Spleen (tissue), 11 donors: ENCODE data around the gene HTR6. TPM values are rescaled to one million over a fixed set of nuclear protein-coding genes. Genes with fewer than 3 reads are reported as not detected.

Experiments
- DNase-seq: peaks from one replicate; pipeline ENCODE4 v3.0.0-alpha.2; 2020
- H3K27ac ChIP-seq, 8 donors: fragments of 200-600 bp; sonication (generic) in 7 of 8; 1 replicate in 4 of 8; 2 replicates in 4 of 8; pipeline versions ENCODE4 v1.5.0 to v1.8.0; 2016 to 2021; ENCODE audit warnings: inconsistent platforms in 4 of 8, mild to moderate bottlenecking in 4 of 8, moderate library complexity in 1 of 8
- H3K27me3 ChIP-seq, 7 donors: fragments of 200-600 bp; sonication (generic) in 6 of 7; replicated peaks in 1 of 7; 1 replicate in 4 of 7; 2 replicates in 3 of 7; pipeline versions ENCODE4 v1.5.0 to v1.8.0; 2016 to 2021; ENCODE audit warnings: inconsistent platforms in 3 of 7, mild to moderate bottlenecking in 1 of 7
- H3K36me3 ChIP-seq, 6 donors: fragments of 200-600 bp; sonication (generic) in 5 of 6; 1 replicate in 4 of 6; 2 replicates in 2 of 6; pipeline versions ENCODE4 v1.5.0 to v1.8.0; 2016 to 2021; ENCODE audit warnings: inconsistent platforms in 2 of 6
- H3K4me1 ChIP-seq, 6 donors: fragments of 200-600 bp; sonication (generic) in 5 of 6; 1 replicate in 3 of 6; 2 replicates in 3 of 6; pipeline versions ENCODE4 v1.5.0 to v1.8.0; 2016 to 2021; ENCODE audit warnings: inconsistent platforms in 3 of 6
- H3K4me3 ChIP-seq, 8 donors: fragments of 200-600 bp; sonication (generic) in 7 of 8; 1 replicate in 4 of 8; 2 replicates in 4 of 8; pipeline versions ENCODE4 v1.5.0 to v1.8.0; 2016 to 2021; ENCODE audit warnings: inconsistent platforms in 4 of 8, mild to moderate bottlenecking in 4 of 8, moderate library complexity in 2 of 8
- H3K9me3 ChIP-seq, 8 donors: fragments of 200-600 bp; sonication (generic) in 7 of 8; 1 replicate in 4 of 8; 2 replicates in 4 of 8; pipeline versions ENCODE4 v1.5.0 to v1.8.0; 2016 to 2021; ENCODE audit warnings: inconsistent platforms in 4 of 8
- POLR2A ChIP-seq, 3 donors: fragments of 450-650 bp; IDR thresholded peaks; one replicate each; pipeline ENCODE4 v1.5.1; 2017; ENCODE audit warnings: antibody characterized with exemption in 3 of 3, mild to moderate bottlenecking in 1 of 3
- POLR2AphosphoS5 ChIP-seq, 3 donors: sonication (generic); formaldehyde crosslinking; IDR thresholded peaks; one replicate each; pipeline ENCODE4 v1.5.1; 2017; ENCODE audit warnings: antibody characterized with exemption in 3 of 3
- WGBS, 5 donors: extraction: QIAGEN DNeasy Blood & Tissue Kit in 3 of 5; methylation state at CpG; one replicate each; pipeline versions ENCODE4 v1.1.5 to v1.1.7; 2013 to 2018; 5-methylcytosine and 5-hydroxymethylcytosine counted together
- intact Hi-C: fragments of 100-400 bp; cut with DNase I; formaldehyde crosslinking; loops from one replicate; pipeline ENCODE4 v1.15.0; 2023; ENCODE audit warnings: low total_unique reads
- polyA plus RNA-seq, 3 donors: library from polyadenylated mRNA; stranded (reverse); fragments of 200-250 nt; gene quantifications; one replicate each; pipeline ENCODE4 v1.2.1, GENCODE V29; 2013
- total RNA-seq, 7 donors: library from RNA; depleted of rRNA in 3 of 7; stranded (reverse); fragments of >200 nt in 3 of 7; fragmentation: NEBNext Ultra II Directional in 4 of 7; extraction: Animal tissue kit (Norgen Biotek cat#: 25700) in 4 of 7; gene quantifications; one replicate each; pipeline versions ENCODE4 v1.1.0 to v1.2.1, GENCODE V29; 2016 to 2021
- TF ChIP-seq, protein P1 (sequence below), 11 experiments: fragments of 200-600 bp in 7 of 11; fragments of 450-650 bp in 4 of 11; sonication (generic) in 4 of 11; IDR thresholded peaks in 8 of 11; conservative IDR thresholded peaks in 3 of 11; 1 replicate in 7 of 11; 2 replicates in 4 of 11; pipeline versions ENCODE4 v1.4.0 to v1.8.0; 2016 to 2021; ENCODE audit warnings: antibody characterized with exemption in 11 of 11, inconsistent platforms in 4 of 11, mild to moderate bottlenecking in 1 of 11
- donor health status: healthy with polysubstance abuse.
- donor health status: DM: no; HTN: no; CAD: no; lungs with moderate emphysema.
- donor health status: DM: no; HTN: no; CAD: no.
- donor health status: Bipolar disorder and iron deficiency.
- donor health status: healthy.
- donor health status: DM: no; HTN: no; CAD: no.
- donor health status: DM: yes; HTN: yes; CAD: no.

HTR6 gene
- total and polyA plus RNA-seq, 10 donors: 0.06 to 0.47 (median 0.13) TPM; not detected in 7

DNA sequence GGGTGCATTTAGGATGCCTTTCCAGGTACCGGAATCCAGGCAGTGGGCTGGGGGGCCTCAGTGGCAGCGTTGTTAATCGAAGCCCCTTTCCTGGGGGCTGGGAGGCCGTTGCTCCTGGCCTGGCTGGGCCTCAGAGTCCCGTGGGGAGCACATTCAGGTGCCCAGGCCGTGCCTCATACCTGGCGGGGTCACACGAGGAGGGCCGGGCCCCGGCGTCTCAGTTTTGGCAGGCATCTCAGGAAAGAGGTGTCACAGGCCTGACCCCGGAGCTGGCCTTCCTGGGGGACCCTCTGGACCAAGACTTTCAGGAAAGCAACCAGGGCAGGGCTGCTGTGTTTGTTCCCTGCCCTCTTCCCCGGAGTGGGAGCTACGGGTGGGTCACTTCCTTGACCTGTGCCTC, 16.4 kb upstream of the HTR6 start:
- Histone ChIP-seq H3K4me3 (no peak overlapping the region), H3K36me3 (no peaks in the 10 kb centered on the region), H3K9me3 (no peaks in the 10 kb centered on the region), H3K27me3 (peaks cover 0 to 42% (median 21%) of the 10 kb centered on the region in 7 donors), H3K27ac (peak overlapping the region in 1 of 8 donors; percentile 14), H3K4me1 (peaks cover 11 to 76% (median 47%) of the 10 kb centered on the region in 6 donors)
- intact Hi-C loops: no loop called here
- TF ChIP-seq POLR2AphosphoS5 (IDR thresholded peaks at IDR 0.05) (no peak), POLR2A (IDR thresholded peaks at IDR 0.05) (no peak)
- TF ChIP-seq, protein P1, sequence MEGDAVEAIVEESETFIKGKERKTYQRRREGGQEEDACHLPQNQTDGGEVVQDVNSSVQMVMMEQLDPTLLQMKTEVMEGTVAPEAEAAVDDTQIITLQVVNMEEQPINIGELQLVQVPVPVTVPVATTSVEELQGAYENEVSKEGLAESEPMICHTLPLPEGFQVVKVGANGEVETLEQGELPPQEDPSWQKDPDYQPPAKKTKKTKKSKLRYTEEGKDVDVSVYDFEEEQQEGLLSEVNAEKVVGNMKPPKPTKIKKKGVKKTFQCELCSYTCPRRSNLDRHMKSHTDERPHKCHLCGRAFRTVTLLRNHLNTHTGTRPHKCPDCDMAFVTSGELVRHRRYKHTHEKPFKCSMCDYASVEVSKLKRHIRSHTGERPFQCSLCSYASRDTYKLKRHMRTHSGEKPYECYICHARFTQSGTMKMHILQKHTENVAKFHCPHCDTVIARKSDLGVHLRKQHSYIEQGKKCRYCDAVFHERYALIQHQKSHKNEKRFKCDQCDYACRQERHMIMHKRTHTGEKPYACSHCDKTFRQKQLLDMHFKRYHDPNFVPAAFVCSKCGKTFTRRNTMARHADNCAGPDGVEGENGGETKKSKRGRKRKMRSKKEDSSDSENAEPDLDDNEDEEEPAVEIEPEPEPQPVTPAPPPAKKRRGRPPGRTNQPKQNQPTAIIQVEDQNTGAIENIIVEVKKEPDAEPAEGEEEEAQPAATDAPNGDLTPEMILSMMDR (IDR thresholded peaks at IDR 0.05 in 8 of 11, conservative IDR thresholded peaks at IDR 0.05 in 3 of 11): no peak
- WGBS, 5 donors: 73 to 84% (median 78%) methylated on average over 4 to 14 of the region's 14 CpGs
- DNase-seq: no peak

DNA sequence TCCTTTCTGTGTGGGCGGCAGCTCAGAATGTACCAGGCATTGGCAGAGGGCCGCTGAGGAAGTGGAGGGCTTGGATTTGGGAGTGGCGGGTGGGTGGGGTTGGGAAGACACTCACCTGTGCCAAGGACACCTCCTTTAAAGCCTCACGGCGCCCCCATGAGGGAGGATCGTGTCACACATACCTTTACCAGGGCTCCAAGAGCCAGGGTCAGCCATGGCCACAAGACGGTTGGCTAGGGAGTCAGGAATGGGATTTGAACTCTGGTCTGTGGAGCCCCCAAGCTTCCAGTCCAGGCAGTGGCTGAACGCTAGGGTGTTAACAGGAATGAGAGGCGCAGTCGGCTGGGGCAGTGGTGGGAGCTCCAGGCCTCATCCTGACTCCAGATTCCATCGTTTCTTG, 16.0 kb upstream of the HTR6 start:
- intact Hi-C loops: no loop called here
- Histone ChIP-seq H3K27me3 (peaks cover 0 to 37% (median 16%) of the 10 kb centered on the region in 7 donors), H3K9me3 (no peaks in the 10 kb centered on the region), H3K27ac (peak overlapping the region in 1 of 8 donors; percentile 14), H3K4me3 (no peak overlapping the region), H3K4me1 (peaks cover 10 to 76% (median 44%) of the 10 kb centered on the region in 6 donors), H3K36me3 (no peaks in the 10 kb centered on the region)
- no peak for DNase-seq
- TF ChIP-seq, protein P1 (IDR thresholded peaks at IDR 0.05 in 8 of 11, conservative IDR thresholded peaks at IDR 0.05 in 3 of 11): no peak
- WGBS, 5 donors: 65 to 81% (median 77%) methylated on average over 8 to 11 of the region's 11 CpGs

DNA sequence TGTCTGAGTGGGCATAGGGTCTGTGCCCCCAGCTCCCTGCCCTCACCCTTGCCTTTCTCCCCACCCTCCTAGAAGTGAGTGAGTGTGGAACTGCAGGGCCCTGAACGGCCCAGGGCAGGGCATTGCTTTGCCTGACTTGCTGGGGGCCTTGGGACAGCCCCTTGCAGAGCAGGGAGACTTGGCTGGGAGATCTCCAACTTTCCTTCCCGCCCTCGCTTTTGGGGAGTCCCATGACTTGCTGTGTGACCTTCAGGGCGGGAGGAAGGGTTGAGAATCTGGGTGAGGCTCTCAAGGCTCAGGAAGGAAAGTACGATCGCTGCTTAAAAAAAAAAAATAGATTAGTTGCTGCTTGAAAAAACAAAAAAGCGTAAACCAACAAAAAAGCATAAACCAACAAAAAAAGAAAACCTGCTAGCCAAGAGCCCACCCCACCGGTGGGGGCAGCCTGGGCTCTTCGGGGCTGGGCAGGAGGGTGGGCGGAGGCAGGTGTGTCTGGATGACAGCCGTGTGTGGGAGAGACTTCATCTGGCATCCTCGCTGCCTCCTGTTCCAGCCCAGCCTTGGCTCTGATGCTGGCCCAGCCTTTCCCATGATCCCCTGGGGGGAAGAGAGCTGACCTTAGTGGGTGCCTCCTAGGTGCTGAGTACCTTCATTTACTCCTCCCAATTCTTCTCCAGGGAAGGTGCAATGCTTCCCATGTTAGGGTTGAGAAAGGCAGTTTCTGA, 14.1 kb upstream of the HTR6 start:
- H3K27me3 ChIP-seq: peaks cover 0 to 20% (median 4%) of the 10 kb centered on the region in 7 donors
- no peaks in the 10 kb centered on the region for H3K36me3 ChIP-seq
- no peak for TF ChIP-seq POLR2A (IDR thresholded peaks at IDR 0.05)
- TF ChIP-seq, protein P1 (IDR thresholded peaks at IDR 0.05 in 8 of 11, conservative IDR thresholded peaks at IDR 0.05 in 3 of 11): no peak
- TF ChIP-seq POLR2AphosphoS5 (IDR thresholded peaks at IDR 0.05): no peak
- H3K4me3 ChIP-seq: peak overlapping the region in 1 of 8 donors; percentile 13
- intact Hi-C loops: loop anchor here (5.0 kb wide), 2 partner anchors 258 to 468 kb away; no protein-coding TSS in a partner anchor
- WGBS, 5 donors: 38 to 58% (median 43%) methylated on average over 12 of the region's 12 CpGs
- DNase-seq: no peak
- no peaks in the 10 kb centered on the region for H3K9me3 ChIP-seq
- H3K27ac ChIP-seq: peak overlapping the region in 6 of 8 donors; percentile 12 to 74 (median 40)
- H3K4me1 ChIP-seq: peaks cover 7 to 67% (median 35%) of the 10 kb centered on the region in 6 donors

DNA sequence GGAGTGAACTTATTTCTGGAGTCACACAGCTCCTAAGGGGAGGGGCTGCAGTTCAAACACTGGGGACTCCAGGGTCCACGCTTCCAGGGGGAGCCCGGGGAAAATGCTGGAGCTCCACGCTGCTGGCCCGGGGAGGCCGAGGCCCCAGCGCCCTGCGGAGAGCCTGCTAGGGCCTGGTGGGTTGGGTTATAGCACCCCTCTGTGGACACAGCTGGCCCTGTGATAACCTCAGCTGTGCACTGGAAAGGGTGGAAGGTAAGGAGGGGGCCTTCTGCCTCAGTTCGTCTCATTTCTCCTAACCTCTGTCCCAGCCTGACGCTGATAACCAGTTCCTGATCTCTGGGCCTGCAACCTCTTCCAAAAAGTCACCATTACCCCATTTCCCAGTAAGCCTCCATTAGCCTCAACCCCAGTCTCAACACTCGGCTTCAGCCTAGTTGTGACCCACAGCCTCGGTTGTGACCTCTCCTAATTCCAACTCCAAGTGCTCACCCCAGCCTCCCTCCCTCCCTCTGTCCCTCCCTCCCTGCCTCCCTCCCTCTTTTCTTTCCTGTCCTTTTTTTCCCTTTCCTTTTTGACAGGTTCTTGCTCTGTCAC, 13.4 kb upstream of the HTR6 start:
- Histone ChIP-seq H3K27me3 (peaks cover 0 to 14% (median 0%) of the 10 kb centered on the region in 7 donors), H3K4me3 (peak overlapping the region in 1 of 8 donors; percentile 13), H3K9me3 (no peaks in the 10 kb centered on the region), H3K4me1 (peaks cover 7 to 60% (median 32%) of the 10 kb centered on the region in 6 donors), H3K27ac (peak overlapping the region in 6 of 8 donors; percentile 27 to 74 (median 48)), H3K36me3 (no peaks in the 10 kb centered on the region)
- 30 to 38% (median 31%) methylated on average over 10 to 11 of the region's 11 CpGs for WGBS, 5 donors
- intact Hi-C loops: loop anchor here (5.0 kb wide), 2 partner anchors 259 to 469 kb away; no protein-coding TSS in a partner anchor
- TF ChIP-seq, protein P1 (IDR thresholded peaks at IDR 0.05 in 8 of 11, conservative IDR thresholded peaks at IDR 0.05 in 3 of 11): peak; percentile 26 to 76 (median 59)
- peak in 2 of 3 donors; percentile 23 to 51 for TF ChIP-seq POLR2AphosphoS5 (IDR thresholded peaks at IDR 0.05)
- TF ChIP-seq POLR2A (IDR thresholded peaks at IDR 0.05): no peak
- DNase-seq: no peak
